Epidermal melanocyte (primary cell): ENCODE results near the gene TET1.
A peak's percentile ranks its signal among the peaks of the same experiment; 100 is the strongest.
"Not testable (repeated sequence)": the region's sequence is repeated elsewhere in the genome, so short reads cannot be mapped to it uniquely, and the experiment has no call there.

ENCODE experiments used
- DNase-seq: peaks from one replicate; pipeline ENCODE4 v3.0.0; 2011; ENCODE audit warnings: low spot score; ENCODE audit not compliant: insufficient read length

Gene TET1

GRCh38 chr10:68697106-68697505 lies 137.0 kb downstream of the TET1 start:
- DNase-seq: no peak

- no peak for DNase-seq
Observed at GRCh38 chr10:68700197-68700596, 140.1 kb downstream of the TET1 start.

GRCh38 chr10:68705548-68705947 lies 145.4 kb downstream of the TET1 start:
- DNase-seq: no peak

- not testable (repeated sequence) for DNase-seq
Observed at GRCh38 chr10:68708987-68709386, 148.8 kb downstream of the TET1 start.

GRCh38 chr10:68713065-68713464 lies 152.9 kb downstream of the TET1 start:
- DNase-seq: not testable (repeated sequence)

- no peak for DNase-seq
Observed at GRCh38 chr10:68717435-68717834, 157.3 kb downstream of the TET1 start.

- DNase-seq: peak; percentile 91
Observed at GRCh38 chr10:68720793-68721672, 160.9 kb downstream of the TET1 start, which contains the start of gene CCAR1. CCAR1 (plus strand) TSS chr10:68721239; CDS start chr10:68722505, 1,266 bp downstream.

- DNase-seq: no peak
Observed at GRCh38 chr10:68721673-68722335, 161.7 kb downstream of the TET1 start.

GRCh38 chr10:68725016-68725415 lies 164.9 kb downstream of the TET1 start:
- DNase-seq: no peak

- DNase-seq: no peak
Observed at GRCh38 chr10:68727146-68727545, 167.0 kb downstream of the TET1 start.

- no peak for DNase-seq
Observed at GRCh38 chr10:68732651-68733050, 172.5 kb downstream of the TET1 start.

- no peak for DNase-seq
Observed at GRCh38 chr10:68734349-68734748, 174.2 kb downstream of the TET1 start.

- DNase-seq: no peak
Observed at GRCh38 chr10:68735119-68735518, 175.0 kb downstream of the TET1 start.

- DNase-seq: not testable (repeated sequence)
Observed at GRCh38 chr10:68735739-68736138, 175.6 kb downstream of the TET1 start.

GRCh38 chr10:68740676-68741075 lies 180.5 kb downstream of the TET1 start:
- not testable (repeated sequence) for DNase-seq

- DNase-seq: no peak
Observed at GRCh38 chr10:68742397-68742796, 182.3 kb downstream of the TET1 start.
